Parathyroid adenoma (tissue), 2 donors: ENCODE measurements around the gene NEK1.

ENCODE experiments used
- H2AFZ ChIP-seq: fragments of 300-600 bp; sonication (generic); one replicate; pipeline ENCODE4 v1.7.0; 2017; ENCODE audit warnings: antibody characterized with exemption, mild to moderate bottlenecking
- H3K27ac ChIP-seq: fragments of 300-600 bp; sonication (generic); one replicate; pipeline ENCODE4 v1.7.0; 2017
- H3K27me3 ChIP-seq: fragments of 300-600 bp; sonication (generic); one replicate; pipeline ENCODE4 v1.7.0; 2017; ENCODE audit warnings: low read length; ENCODE audit not compliant: control insufficient read depth, insufficient read depth
- H3K36me3 ChIP-seq: fragments of 300-600 bp; sonication (generic); one replicate; pipeline ENCODE4 v1.7.0; 2017; ENCODE audit warnings: low read length; ENCODE audit not compliant: control insufficient read depth, insufficient read depth
- H3K4me1 ChIP-seq: fragments of 300-600 bp; sonication (generic); one replicate; pipeline ENCODE4 v1.7.0; 2017; ENCODE audit warnings: control low read depth
- H3K4me2 ChIP-seq: fragments of 300-600 bp; sonication (generic); one replicate; pipeline ENCODE4 v1.7.0; 2017; ENCODE audit warnings: low read length
- H3K4me3 ChIP-seq: fragments of 300-600 bp; sonication (generic); one replicate; pipeline ENCODE4 v1.7.0; 2017; ENCODE audit warnings: low read depth, low read length
- H3K79me2 ChIP-seq: fragments of 300-600 bp; sonication (generic); one replicate; pipeline ENCODE4 v1.7.0; 2017; ENCODE audit warnings: control low read depth
- H3K9ac ChIP-seq: fragments of 300-600 bp; sonication (generic); one replicate; pipeline ENCODE4 v1.7.0; 2017; ENCODE audit warnings: mild to moderate bottlenecking
- H3K9me3 ChIP-seq: fragments of 300-600 bp; sonication (generic); one replicate; pipeline ENCODE4 v1.7.0; 2017; ENCODE audit warnings: low read length; ENCODE audit not compliant: control insufficient read depth
- TF ChIP-seq, protein P1 (sequence below): fragments of 300-600 bp; sonication (generic); IDR thresholded peaks from one replicate; pipeline ENCODE4 v1.7.0; 2017; ENCODE audit warnings: antibody characterized with exemption, mild to moderate bottlenecking
- donor health status: primary hyperparathyroidism.

NEK1 gene

DNA sequence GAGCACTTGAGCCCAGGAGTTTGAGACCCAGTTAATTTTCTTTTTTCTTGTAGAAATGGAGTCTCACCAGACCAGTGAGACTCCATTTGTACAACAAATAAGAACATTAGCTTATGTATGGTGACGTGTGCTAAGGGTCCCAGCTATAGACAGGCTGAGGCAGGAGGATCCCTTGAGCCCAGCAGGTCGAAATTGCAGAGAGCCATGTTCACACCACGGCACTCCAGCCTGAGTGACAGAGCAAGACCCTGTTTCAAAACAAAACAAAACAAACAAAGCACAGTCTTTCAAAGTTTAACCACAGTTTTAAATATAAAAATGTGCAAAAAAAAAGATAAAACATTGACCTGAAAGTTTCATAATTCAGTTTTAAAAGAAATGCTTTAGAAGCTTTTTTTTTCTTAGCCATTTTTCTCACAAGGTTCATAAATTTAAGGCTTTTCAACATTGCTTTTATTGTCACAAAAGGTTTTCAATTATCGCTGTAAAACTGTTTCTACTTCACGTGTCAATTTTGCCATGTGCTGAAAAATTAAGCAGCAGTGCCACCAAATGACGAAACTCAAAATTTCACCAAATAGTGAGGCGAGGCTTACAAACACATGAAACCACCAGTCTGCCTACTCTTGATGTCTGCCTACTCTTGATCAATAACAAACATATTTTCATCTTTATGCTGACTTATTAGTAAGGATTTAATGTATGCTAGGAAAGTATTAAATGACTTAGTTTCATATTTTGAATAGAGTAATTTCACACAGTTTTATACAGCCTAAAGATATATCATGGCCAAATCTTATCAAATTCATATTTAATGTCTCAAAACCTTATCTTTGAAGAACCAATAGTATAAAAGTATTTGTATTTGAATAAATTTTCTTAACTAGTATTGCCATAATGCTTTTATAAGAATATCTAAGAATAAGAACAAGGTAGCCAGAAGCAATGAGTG is 126.3 kb downstream of the NEK1 start:
- H3K27ac ChIP-seq, result no peak overlapping the region
- H3K9ac ChIP-seq, result no peak overlapping the region
- no peaks in the 10 kb centered on the region for H3K9me3 ChIP-seq
- H2AFZ ChIP-seq, result no peak overlapping the region
- H3K4me2 ChIP-seq, result no peak overlapping the region
- TF ChIP-seq, protein P1, sequence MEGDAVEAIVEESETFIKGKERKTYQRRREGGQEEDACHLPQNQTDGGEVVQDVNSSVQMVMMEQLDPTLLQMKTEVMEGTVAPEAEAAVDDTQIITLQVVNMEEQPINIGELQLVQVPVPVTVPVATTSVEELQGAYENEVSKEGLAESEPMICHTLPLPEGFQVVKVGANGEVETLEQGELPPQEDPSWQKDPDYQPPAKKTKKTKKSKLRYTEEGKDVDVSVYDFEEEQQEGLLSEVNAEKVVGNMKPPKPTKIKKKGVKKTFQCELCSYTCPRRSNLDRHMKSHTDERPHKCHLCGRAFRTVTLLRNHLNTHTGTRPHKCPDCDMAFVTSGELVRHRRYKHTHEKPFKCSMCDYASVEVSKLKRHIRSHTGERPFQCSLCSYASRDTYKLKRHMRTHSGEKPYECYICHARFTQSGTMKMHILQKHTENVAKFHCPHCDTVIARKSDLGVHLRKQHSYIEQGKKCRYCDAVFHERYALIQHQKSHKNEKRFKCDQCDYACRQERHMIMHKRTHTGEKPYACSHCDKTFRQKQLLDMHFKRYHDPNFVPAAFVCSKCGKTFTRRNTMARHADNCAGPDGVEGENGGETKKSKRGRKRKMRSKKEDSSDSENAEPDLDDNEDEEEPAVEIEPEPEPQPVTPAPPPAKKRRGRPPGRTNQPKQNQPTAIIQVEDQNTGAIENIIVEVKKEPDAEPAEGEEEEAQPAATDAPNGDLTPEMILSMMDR, result no peak
- no peaks in the 10 kb centered on the region for H3K27me3 ChIP-seq
- no peaks in the 10 kb centered on the region for H3K79me2 ChIP-seq
- H3K4me1 ChIP-seq, result no peaks in the 10 kb centered on the region
- H3K4me3 ChIP-seq, result no peak overlapping the region
- no peaks in the 10 kb centered on the region for H3K36me3 ChIP-seq

DNA sequence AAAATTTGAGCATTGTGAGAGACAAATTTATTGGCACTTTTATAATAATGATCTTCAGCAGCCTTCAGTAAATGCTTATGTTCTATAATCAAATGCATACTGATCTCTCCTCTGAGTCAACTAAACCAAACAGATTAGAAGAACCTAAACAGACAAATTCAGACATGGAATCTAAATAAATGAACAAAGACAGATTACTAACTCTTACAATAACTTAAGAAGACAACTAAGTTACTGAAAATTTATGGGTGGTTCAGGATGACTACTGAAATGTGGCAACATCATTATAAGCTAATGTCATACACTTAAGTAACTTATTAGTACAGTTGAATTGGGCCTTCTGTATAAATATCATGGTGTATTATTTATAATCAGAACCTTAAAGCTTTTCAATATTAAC is 127.3 kb downstream of the NEK1 start:
- TF ChIP-seq, protein P1, result no peak
- Histone ChIP-seq H3K27ac (no peak overlapping the region), H3K9ac (no peak overlapping the region)

DNA sequence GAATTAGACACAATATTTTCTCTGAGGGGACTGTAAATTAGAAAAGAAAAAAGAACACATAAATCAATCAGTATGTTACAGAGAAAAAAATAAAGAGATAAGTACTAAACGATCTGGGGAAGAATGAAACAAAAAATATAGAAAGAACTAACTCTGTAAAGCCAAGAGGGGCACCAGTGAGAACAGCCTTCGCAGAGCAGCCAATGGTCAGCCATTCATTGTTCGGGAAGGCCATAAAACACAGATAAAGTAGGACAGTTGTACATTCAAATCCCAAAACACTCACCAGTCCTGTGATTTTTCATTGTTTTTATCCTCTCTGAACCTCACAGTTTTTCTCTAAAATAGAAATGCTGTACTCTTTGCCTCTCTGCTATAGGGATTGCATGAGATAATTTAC is 127.9 kb downstream of the NEK1 start:
- H3K79me2 ChIP-seq, result no peaks in the 10 kb centered on the region
- TF ChIP-seq, protein P1, result no peak
- H3K4me1 ChIP-seq, result no peaks in the 10 kb centered on the region
- no peak overlapping the region for H2AFZ ChIP-seq
- no peak overlapping the region for H3K4me3 ChIP-seq
- H3K27ac ChIP-seq, result no peak overlapping the region
- H3K4me2 ChIP-seq, result no peak overlapping the region
- no peaks in the 10 kb centered on the region for H3K27me3 ChIP-seq
- no peaks in the 10 kb centered on the region for H3K36me3 ChIP-seq
- no peak overlapping the region for H3K9ac ChIP-seq
- H3K9me3 ChIP-seq, result no peaks in the 10 kb centered on the region

More for the DNA sequence above, 127.3 kb downstream of the NEK1 start:
- H3K9me3 ChIP-seq, result no peaks in the 10 kb centered on the region
- H3K79me2 ChIP-seq, result no peaks in the 10 kb centered on the region
- H3K36me3 ChIP-seq, result no peaks in the 10 kb centered on the region
- no peak overlapping the region for H2AFZ ChIP-seq
- no peak overlapping the region for H3K4me2 ChIP-seq
- no peaks in the 10 kb centered on the region for H3K4me1 ChIP-seq
- no peak overlapping the region for H3K4me3 ChIP-seq
- H3K27me3 ChIP-seq, result no peaks in the 10 kb centered on the region

DNA sequence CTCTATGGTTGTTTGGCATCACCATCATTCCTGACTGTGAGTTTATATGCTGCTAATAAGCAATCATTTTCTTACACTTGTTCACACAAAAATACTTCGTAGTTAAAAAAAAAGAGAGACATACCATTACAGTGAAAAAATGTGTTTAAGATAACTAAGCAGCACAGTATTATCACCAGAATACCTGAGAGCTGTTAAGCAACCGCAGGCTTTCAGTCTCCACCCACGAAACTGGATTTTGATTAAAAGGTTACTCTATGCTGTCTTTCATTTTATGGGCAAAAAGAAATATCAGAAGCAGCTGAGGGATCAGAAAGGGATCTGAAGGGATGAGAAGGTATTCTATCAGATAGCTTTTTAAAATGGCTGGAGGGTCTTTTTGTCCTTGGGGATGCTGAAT is 148.3 kb downstream of the NEK1 start:
- Histone ChIP-seq H3K27me3 (no peaks in the 10 kb centered on the region), H2AFZ (no peak overlapping the region)

More for the DNA sequence above, 148.3 kb downstream of the NEK1 start:
- Histone ChIP-seq H3K79me2 (no peaks in the 10 kb centered on the region), H3K9ac (no peak overlapping the region), H3K4me1 (no peaks in the 10 kb centered on the region), H3K36me3 (no peaks in the 10 kb centered on the region), H3K9me3 (no peaks in the 10 kb centered on the region), H3K27ac (no peak overlapping the region), H3K4me2 (no peak overlapping the region), H3K4me3 (no peak overlapping the region)
- TF ChIP-seq, protein P1, result no peak
